Measurements from ENCODE around the gene PARP15. TPM values are rescaled to one million over a fixed set of nuclear protein-coding genes. Genes with fewer than 3 reads are reported as not detected.
"Not testable (repeated sequence)": the region's sequence is repeated elsewhere in the genome, so short reads cannot be mapped to it uniquely, and the experiment has no call there.

The PARP15 gene
- total RNA-seq, 1 donor from 2014 or later: 0.51 TPM

DNA sequence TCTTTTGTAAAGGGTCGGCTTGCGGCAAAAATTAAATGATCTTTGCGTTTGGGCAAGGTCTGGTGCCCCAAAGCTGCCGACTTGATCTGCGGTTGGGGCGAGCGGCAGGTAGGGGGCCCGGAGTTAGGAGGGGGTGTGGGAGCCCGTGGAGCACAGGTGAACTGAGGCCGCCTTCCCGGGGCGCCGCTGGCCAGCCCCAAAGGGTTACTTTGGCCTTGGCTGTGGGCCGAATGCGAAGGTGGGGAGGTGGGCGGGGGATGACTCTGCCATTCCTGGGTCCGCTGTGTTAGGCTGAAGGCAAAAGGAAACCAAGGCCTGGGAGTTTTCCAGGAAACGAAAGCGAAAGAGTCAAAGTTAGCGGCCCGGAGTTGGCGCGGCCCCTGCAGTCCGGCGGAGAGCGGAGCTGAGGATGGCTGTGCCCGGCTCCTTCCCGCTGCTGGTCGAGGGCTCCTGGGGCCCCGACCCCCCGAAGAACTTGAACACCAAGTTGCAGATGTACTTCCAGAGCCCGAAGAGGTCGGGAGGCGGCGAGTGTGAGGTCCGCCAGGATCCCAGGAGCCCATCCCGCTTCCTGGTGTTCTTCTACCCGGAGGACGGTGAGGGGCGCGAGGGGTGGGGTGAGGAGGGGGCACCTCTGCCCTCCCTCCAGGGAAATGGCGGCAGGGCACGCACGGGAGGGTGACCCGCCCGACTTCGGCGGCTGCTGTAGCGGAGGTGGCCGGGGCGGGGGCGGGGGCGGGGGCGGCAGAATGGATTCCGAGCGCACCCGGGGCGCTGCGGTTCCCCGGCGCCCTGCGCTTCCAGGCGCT is 103.2 kb downstream of the PARP15 start, which contains the start of gene PARP14:
TSS of gene PARP14 (plus strand) at position 365 of the 809 bp plus-strand sequence. CDS start at position 410, 45 bp downstream.
- DNase-seq (ENCODE audit: missing footprints): peak; percentile 86
- intact Hi-C loops (cut with DNase I): loop anchor here (2.0 kb wide), 1 partner anchor 296 kb away; the partner anchor contains the start of gene FAM162A
- peak; percentile 85 for ATAC-seq

DNA sequence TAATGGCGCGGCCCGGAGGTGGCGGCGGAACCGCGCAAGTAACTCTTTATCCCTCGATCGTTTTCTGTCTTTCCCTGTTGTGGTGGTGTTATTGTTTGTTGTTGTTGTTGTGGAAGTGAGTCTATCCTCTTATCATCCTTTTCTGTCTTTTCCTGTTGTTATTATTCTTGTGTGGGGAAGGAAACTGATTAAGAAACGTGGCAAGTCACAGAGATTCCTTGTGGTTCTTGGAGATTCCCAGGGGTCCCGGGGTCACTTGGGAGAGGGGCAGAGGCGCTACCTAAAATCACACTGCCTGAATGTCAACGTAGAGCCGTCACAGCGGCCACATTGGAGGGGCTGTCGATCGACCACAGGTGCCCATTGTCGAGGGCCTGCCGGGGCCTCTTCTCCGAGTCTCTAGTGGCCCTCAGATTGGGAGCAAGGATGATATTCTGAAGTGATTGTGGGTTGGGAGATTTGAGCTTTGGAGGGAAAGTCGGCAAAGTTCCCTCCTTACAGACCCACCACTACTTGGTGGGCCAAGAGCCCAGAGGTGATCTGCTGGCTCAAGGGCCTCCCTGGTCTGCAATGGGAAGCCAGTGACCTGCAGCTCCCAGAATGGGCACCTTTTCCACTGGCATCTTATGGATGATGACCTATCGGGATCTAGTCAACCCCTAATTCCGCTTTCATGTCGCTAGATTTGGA is 104.0 kb downstream of the PARP15 start:
- DNase-seq (ENCODE audit: missing footprints) (peak; percentile 59), ATAC-seq (no peak)
- intact Hi-C loops (cut with DNase I): loop anchor here (2.0 kb wide), 1 partner anchor 297 kb away; the partner anchor contains the start of gene FAM162A

DNA sequence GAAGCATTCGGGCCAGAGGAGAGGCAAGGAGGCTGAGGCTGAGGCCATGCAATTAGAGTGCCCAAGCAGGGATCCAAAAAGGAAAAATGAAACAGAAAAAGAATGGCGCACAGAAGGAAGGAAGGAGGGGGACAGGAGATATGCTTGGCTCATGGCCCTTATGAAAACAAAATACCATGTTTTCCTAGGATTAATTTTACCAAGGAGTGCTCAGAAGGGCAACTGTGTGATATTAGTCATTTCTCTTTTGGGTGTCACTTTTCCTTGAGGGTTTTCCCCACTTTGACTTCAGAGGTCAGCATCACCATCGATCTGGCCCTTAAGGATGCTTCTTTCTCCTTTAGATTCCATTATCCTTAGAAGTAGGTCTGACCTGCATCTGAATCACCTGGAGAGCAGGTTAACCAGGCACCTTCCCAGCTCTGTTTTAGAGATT is 104.5 kb downstream of the PARP15 start:
- ATAC-seq (no peak), DNase-seq (ENCODE audit: missing footprints) (no peak)
- intact Hi-C loops (cut with DNase I): loop anchor here (2.0 kb wide), 1 partner anchor 297 kb away; the partner anchor contains the start of gene FAM162A

DNA sequence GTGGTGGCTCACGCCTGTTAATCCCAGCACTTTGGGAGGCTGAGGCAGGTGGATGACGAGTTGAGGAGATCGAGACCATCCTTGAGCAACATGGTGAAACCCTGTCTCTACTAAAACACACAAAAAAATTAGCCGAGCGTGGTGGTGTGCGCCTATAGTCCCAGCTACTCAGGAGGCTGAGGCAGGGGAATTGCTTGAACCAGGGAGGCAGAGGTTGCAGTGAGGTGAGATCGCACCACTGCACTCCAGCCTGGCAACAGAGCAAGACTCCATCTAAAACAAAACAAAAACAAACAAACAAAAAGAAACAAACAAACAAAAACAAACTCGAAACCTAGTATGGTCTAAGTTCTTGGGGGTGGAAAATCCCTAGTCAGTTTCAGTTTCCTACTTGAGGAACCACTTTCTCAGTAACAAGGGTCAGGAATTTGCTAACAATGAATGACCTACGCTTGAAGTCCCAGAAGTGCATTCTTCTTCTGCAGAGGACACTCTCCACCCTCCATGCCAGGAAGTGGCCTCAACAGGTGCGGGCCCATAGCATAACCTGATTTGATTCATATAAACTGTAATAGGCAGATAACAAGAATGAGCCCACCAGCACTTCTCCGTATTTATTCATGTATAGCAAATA is 105.4 kb downstream of the PARP15 start:
- DNase-seq (ENCODE audit: missing footprints); ATAC-seq; intact Hi-C loops (cut with DNase I): not testable (repeated sequence)

DNA sequence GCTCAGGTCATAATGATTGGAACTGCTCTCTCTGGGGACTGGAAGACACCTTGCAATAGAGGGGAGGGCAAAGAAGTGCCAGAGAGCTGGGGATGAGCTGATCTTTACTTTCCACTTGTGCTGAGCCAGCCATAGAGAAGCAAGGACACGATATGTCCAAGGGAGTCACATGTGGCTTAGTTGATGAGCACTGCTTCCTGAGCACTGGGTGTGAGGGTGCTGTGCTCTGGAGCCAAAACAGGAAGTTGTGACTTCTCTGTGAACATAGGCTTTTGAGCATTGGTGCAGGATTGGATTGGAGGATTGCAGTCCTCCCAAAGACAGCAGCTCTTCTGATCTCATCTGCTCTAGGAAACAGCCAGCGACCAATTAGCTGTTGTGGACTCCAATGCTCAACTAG is 109.8 kb downstream of the PARP15 start:
- DNase-seq (ENCODE audit: missing footprints): peak; percentile 69
- no peak for ATAC-seq
- intact Hi-C loops (cut with DNase I): no loop called here

Other genes starting within 250 kb of the PARP15 start
- gene MIX23, start 194.4 kb upstream of the PARP15 start, total RNA-seq: 25.6 TPM
- 141 TPM for gene FAM162A, start 193.5 kb upstream of the PARP15 start, total RNA-seq
- 2.5 TPM for gene WDR5B, start 161.6 kb upstream of the PARP15 start, total RNA-seq
- 71.7 TPM for gene KPNA1, start 62.7 kb upstream of the PARP15 start, total RNA-seq
- gene PARP9, start 13.3 kb upstream of the PARP15 start, total RNA-seq: 14.0 TPM
- 14.6 TPM for gene DTX3L, start 13.3 kb upstream of the PARP15 start, total RNA-seq
- 12.0 TPM for gene PARP14, start 103.2 kb downstream of the PARP15 start, total RNA-seq
- gene HSPBAP1, start 216.2 kb downstream of the PARP15 start, total RNA-seq: 4.9 TPM
- gene SLC49A4, start 217.4 kb downstream of the PARP15 start, total RNA-seq: 16.1 TPM